Thyroid gland (tissue), 4 donors: Measurements from ENCODE around the gene LILRA2. TPM values are rescaled to one million over a fixed set of nuclear protein-coding genes. Genes with fewer than 3 reads are reported as not detected.
"Not testable (repeated sequence)": the region's sequence is repeated elsewhere in the genome, so short reads cannot be mapped to it uniquely, and the experiment has no call there.

Experiments used
- DNase-seq, 2 donors: peaks; one replicate each; pipeline ENCODE4 v3.0.0-alpha.2; 2019
- H3K27ac ChIP-seq, 3 donors: fragments of 200-600 bp; sonication (generic); 1 replicate in 2 of 3; 2 replicates in 1 of 3; pipeline ENCODE4 v1.5.1; 2016 to 2019; ENCODE audit warnings: mild to moderate bottlenecking in 1 of 3, moderate library complexity in 1 of 3
- H3K27me3 ChIP-seq: fragments of 200-600 bp; sonication (generic); one replicate; pipeline ENCODE4 v1.5.1; 2019
- H3K36me3 ChIP-seq, 2 donors: fragments of 200-600 bp; sonication (generic); one replicate each; pipeline ENCODE4 v1.5.1; 2016 to 2019
- H3K4me1 ChIP-seq, 2 donors: fragments of 200-600 bp; sonication (generic); one replicate each; pipeline ENCODE4 v1.5.1; 2017 to 2019
- H3K4me3 ChIP-seq, 3 donors: fragments of 200-600 bp; sonication (generic); replicated peaks in 1 of 3; 1 replicate in 2 of 3; 2 replicates in 1 of 3; pipeline ENCODE4 v1.5.1; 2016; ENCODE audit warnings: mild to moderate bottlenecking in 1 of 3
- H3K9me3 ChIP-seq: fragments of 200-600 bp; sonication (generic); one replicate; pipeline ENCODE4 v1.5.1; 2017
- CTCF ChIP-seq, 6 experiments: fragments of 200-600 bp in 3 of 6; fragments of 450-650 bp in 3 of 6; sonication (generic) in 3 of 6; IDR thresholded peaks; one replicate each; pipeline ENCODE4 v1.5.1; 2016 to 2019; ENCODE audit warnings: antibody characterized with exemption in 6 of 6, mild to moderate bottlenecking in 2 of 6, inconsistent platforms in 1 of 6, moderate library complexity in 1 of 6
- POLR2A ChIP-seq, 2 donors: fragments of 450-650 bp; IDR thresholded peaks; one replicate each; pipeline ENCODE4 v1.6.1; 2017; ENCODE audit warnings: antibody characterized with exemption in 2 of 2, mild to moderate bottlenecking in 2 of 2, moderate library complexity in 1 of 2
- WGBS, 2 donors: methylation state at CpG; one replicate each; pipeline ENCODE4 v1.1.5; 2017; 5-methylcytosine and 5-hydroxymethylcytosine counted together
- intact Hi-C: fragments of 100-400 bp; cut with DNase I; formaldehyde crosslinking; loops from one replicate; pipeline ENCODE4 v1.15.1; 2023
- small RNA-seq: library from RNA; depleted of rRNA; stranded (forward); fragments of <200 nt; gene quantifications from one replicate; pipeline ENCODE3, GENCODE V24; 2016
- total RNA-seq, 4 donors: library from RNA; depleted of rRNA; stranded (reverse); fragments of >200 nt; gene quantifications; one replicate each; pipeline ENCODE4 v1.2.3, GENCODE V29; 2016

Gene LILRA2
- total RNA-seq, 4 donors from 2014 or later, result 0.24 to 1.4 (median 0.83) TPM

GRCh38 chr19:54630782-54631181 lies 57.2 kb downstream of the LILRA2 start:
- no peaks in the 10 kb centered on the region for H3K9me3 ChIP-seq
- intact Hi-C loops, result no loop called here
- H3K27ac ChIP-seq, result no peak overlapping the region

DNA sequence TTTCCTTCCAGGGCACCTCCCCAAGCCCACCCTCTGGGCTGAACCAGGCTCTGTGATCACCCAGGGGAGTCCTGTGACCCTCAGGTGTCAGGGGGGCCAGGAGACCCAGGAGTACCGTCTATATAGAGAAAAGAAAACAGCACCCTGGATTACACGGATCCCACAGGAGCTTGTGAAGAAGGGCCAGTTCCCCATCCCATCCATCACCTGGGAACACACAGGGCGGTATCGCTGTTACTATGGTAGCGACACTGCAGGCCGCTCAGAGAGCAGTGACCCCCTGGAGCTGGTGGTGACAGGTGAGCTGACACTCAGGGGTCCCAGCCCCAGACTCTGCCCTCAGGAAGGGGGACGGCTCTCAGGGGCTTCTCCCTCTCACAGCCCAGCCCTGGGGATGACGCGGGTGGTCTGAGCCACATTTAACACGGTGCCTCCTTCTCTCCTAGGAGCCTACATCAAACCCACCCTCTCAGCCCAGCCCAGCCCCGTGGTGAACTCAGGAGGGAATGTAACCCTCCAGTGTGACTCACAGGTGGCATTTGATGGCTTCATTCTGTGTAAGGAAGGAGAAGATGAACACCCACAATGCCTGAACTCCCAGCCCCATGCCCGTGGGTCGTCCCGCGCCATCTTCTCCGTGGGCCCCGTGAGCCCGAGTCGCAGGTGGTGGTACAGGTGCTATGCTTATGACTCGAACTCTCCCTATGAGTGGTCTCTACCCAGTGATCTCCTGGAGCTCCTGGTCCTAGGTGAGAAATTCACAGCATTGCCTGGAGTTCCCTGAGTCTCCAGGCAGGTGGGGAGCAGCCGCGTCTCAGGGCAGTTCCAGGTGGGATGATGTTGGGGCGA lies 58.1 kb downstream of the LILRA2 start:
- DNase-seq, intact Hi-C loops, H3K9me3 ChIP-seq, H3K4me3 ChIP-seq, H3K4me1 ChIP-seq, H3K27ac ChIP-seq, H3K27me3 ChIP-seq, H3K36me3 ChIP-seq: not testable (repeated sequence)
- WGBS, 2 donors, result 68 to 73% methylated on average over 17 to 21 of the region's 23 CpGs

More at GRCh38 chr19:54630782-54631181, 57.2 kb downstream of the LILRA2 start:
- 37 to 60% methylated on average over 2 to 5 of the region's 6 CpGs for WGBS, 2 donors
- Histone ChIP-seq H3K36me3 (no peaks in the 10 kb centered on the region), H3K4me3 (no peak overlapping the region), H3K27me3 (no peaks in the 10 kb centered on the region), H3K4me1 (no peaks in the 10 kb centered on the region)
- TF ChIP-seq CTCF (IDR thresholded peaks at IDR 0.05), result no peak
- TF ChIP-seq POLR2A (IDR thresholded peaks at IDR 0.05), result no peak
- DNase-seq, result no peak

DNA sequence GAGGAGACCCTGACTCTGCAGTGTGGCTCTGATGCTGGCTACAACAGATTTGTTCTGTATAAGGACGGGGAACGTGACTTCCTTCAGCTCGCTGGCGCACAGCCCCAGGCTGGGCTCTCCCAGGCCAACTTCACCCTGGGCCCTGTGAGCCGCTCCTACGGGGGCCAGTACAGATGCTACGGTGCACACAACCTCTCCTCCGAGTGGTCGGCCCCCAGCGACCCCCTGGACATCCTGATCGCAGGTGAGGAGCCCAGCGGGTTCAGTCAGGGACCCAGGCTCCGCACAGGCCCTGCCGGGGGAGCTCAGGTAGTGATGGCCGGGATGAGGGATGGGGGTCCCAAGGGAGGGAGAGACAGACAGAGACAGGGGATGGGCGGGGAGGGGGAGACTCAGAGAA lies 58.9 kb downstream of the LILRA2 start:
- H3K4me3 ChIP-seq, H3K36me3 ChIP-seq, H3K4me1 ChIP-seq, H3K27ac ChIP-seq, H3K27me3 ChIP-seq, H3K9me3 ChIP-seq, intact Hi-C loops, DNase-seq: not testable (repeated sequence)
- WGBS, 2 donors, result 85 to 89% methylated on average over 8 to 10 of the region's 16 CpGs

GRCh38 chr19:54633401-54633800 lies 59.8 kb downstream of the LILRA2 start:
- 69 to 77% methylated on average over 5 to 6 of the region's 7 CpGs for WGBS, 2 donors
- intact Hi-C loops, result no loop called here
- no peak for DNase-seq
- TF ChIP-seq CTCF (IDR thresholded peaks at IDR 0.05) (no peak), POLR2A (IDR thresholded peaks at IDR 0.05) (no peak)
- Histone ChIP-seq H3K9me3 (no peaks in the 10 kb centered on the region), H3K4me3 (no peak overlapping the region), H3K4me1 (no peaks in the 10 kb centered on the region), H3K27ac (no peak overlapping the region), H3K27me3 (no peaks in the 10 kb centered on the region), H3K36me3 (no peaks in the 10 kb centered on the region)

DNA sequence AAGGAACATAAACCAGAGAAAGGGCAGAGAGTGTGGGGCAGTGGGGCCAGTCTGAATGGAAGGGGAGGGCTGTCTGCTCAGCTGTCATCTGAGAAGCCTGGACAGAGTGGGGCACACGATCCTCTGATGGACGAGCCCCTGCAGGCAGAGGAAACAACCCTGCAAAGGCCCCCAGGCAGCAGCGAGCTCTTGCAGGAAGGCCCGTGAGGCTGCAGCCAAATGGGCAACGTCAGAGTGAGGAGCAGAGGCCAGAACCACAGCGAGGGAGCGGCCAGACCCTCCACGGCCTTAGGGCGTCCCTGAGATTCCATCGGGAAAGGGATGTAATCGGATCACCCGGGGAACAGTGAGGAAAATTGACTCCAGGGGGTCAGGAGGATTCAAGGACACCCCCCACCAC lies 62.5 kb downstream of the LILRA2 start:
- intact Hi-C loops, H3K9me3 ChIP-seq, H3K36me3 ChIP-seq, H3K4me3 ChIP-seq, H3K27ac ChIP-seq, H3K4me1 ChIP-seq, DNase-seq, H3K27me3 ChIP-seq: not testable (repeated sequence)
- 30 to 31% methylated on average over 8 to 12 of the region's 12 CpGs for WGBS, 2 donors

DNA sequence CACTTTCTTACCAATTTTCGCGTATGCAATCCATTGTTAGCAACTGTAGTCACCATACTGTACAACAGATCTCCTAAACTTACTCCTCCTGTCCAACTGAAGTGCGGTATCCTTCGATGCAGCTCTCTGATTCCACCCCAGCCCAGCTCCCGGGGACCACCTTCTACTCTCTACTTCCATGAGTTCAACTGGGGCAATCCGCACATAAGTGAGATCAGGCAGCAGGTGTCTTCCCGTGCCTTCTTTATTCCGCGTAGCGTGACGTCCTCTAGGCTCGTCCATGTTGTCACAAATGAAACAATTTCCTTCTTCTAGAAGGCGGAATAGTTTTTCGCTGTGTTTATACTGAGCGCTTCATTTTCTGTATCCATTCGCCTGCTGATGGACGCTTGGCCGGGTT lies 65.1 kb downstream of the LILRA2 start:
- TF ChIP-seq POLR2A (IDR thresholded peaks at IDR 0.05), result no peak
- TF ChIP-seq CTCF (IDR thresholded peaks at IDR 0.05), result no peak
- DNase-seq, result no peak
- WGBS, 2 donors, result 88 to 90% methylated on average over 18 of the region's 18 CpGs
- intact Hi-C loops, result no loop called here
- H3K27me3 ChIP-seq, result no peaks in the 10 kb centered on the region
- H3K9me3 ChIP-seq, result no peaks in the 10 kb centered on the region
- no peaks in the 10 kb centered on the region for H3K36me3 ChIP-seq
- H3K27ac ChIP-seq, result no peak overlapping the region
- no peaks in the 10 kb centered on the region for H3K4me1 ChIP-seq
- no peak overlapping the region for H3K4me3 ChIP-seq

Small RNAs within 50 kb of the gene (small RNA-seq; reads per million reads assigned to genes)
- not detected for gene AC245036.2

Other genes starting within 250 kb of the LILRA2 start
- not detected for gene LILRA4, start 234.6 kb upstream of the LILRA2 start, total RNA-seq
- 10 to 100 TPM in 2 of 4 donors, 1 to 10 TPM in 2; 3.1 to 14.5 (median 8.7) TPM for gene LAIR1, start 208.9 kb upstream of the LILRA2 start, total RNA-seq
- gene TTYH1, start 158.3 kb upstream of the LILRA2 start, total RNA-seq, result under 1 TPM in 2 of 4 donors, not detected in 2; 0.45 to 0.94 TPM
- 100 to 1,000 TPM; 124 to 219 (median 157) TPM for gene LENG8, start 124.6 kb upstream of the LILRA2 start, total RNA-seq
- gene LENG9, start 110.0 kb upstream of the LILRA2 start, total RNA-seq, result 1 to 10 TPM; 1.3 to 4.6 (median 3.2) TPM
- gene CDC42EP5, start 100.5 kb upstream of the LILRA2 start, total RNA-seq, result 10 to 100 TPM in 2 of 4 donors, 1 to 10 TPM in 2; 1.8 to 18.7 (median 12.1) TPM
- not detected for gene LAIR2, start 71.0 kb upstream of the LILRA2 start, total RNA-seq
- gene LILRA1, start 19.8 kb downstream of the LILRA2 start, total RNA-seq, result under 1 TPM in 1 of 4 donors, not detected in 3; 0.54 TPM
- gene LILRB1, start 56.7 kb downstream of the LILRA2 start, total RNA-seq, result 1 to 10 TPM in 1 of 4 donors, under 1 TPM in 3; 0.13 to 1.5 (median 0.44) TPM
- gene LILRB4, start 89.2 kb downstream of the LILRA2 start, total RNA-seq, result 1 to 10 TPM; 2.7 to 6.2 (median 3.7) TPM
- not detected for gene KIR3DL3, start 150.7 kb downstream of the LILRA2 start, total RNA-seq
- gene KIR2DL3, start 164.7 kb downstream of the LILRA2 start, total RNA-seq, result not detected
- gene KIR2DL1, start 196.0 kb downstream of the LILRA2 start, total RNA-seq, result not detected
- gene KIR2DL4, start 229.8 kb downstream of the LILRA2 start, total RNA-seq, result not detected
- gene KIR3DL1, start 242.7 kb downstream of the LILRA2 start, total RNA-seq, result not detected